HepG2 (cell line): ENCODE data around the gene SEC23IP. TPM values are rescaled to one million over a fixed set of nuclear protein-coding genes. Genes with fewer than 3 reads are reported as not detected.

ENCODE experiments used
- AGO2 ChIP-seq: fragments of 200-400 bp; formaldehyde crosslinking; optimal IDR thresholded peaks from 2 replicates; pipeline ENCODE3; 2017; ENCODE audit warnings: mild to moderate bottlenecking, low read depth, low read length, moderate library complexity
- BCL6 ChIP-seq: IDR thresholded peaks from 2 replicates; pipeline ENCODE4 v1.6.1; 2016; ENCODE audit warnings: missing genetic modification reagents, missing compliant biosample characterization
- ELF1 ChIP-seq: sonication (generic); formaldehyde crosslinking; IDR thresholded peaks from 2 replicates; pipeline ENCODE4 v1.4.0; 2020; ENCODE audit warnings: missing genetic modification reagents
- KLF12 ChIP-seq: sonication (generic); formaldehyde crosslinking; IDR thresholded peaks from 2 replicates; pipeline ENCODE4 v1.4.0; 2020; ENCODE audit warnings: missing genetic modification reagents, borderline replicate concordance
- MXD4 ChIP-seq: IDR thresholded peaks from 2 replicates; pipeline ENCODE4 v1.6.1; 2016; ENCODE audit warnings: mild to moderate bottlenecking, missing biosample characterization, missing genetic modification reagents
- RFXANK ChIP-seq: IDR thresholded peaks from 2 replicates; pipeline ENCODE4 v1.6.1; 2016
- SNAI1 ChIP-seq: sonication (generic); formaldehyde crosslinking; IDR thresholded peaks from 2 replicates; pipeline ENCODE4 v1.5.0; 2020; ENCODE audit warnings: mild to moderate bottlenecking, missing genetic modification reagents, borderline replicate concordance
- TBP ChIP-seq: sonication (generic); formaldehyde crosslinking; IDR thresholded peaks from 2 replicates; pipeline ENCODE4 v1.5.0; 2020; ENCODE audit warnings: missing genetic modification reagents
- ZNF331 ChIP-seq: sonication (generic); formaldehyde crosslinking; IDR thresholded peaks from 2 replicates; pipeline ENCODE4 v1.4.0; 2020; ENCODE audit warnings: missing genetic modification reagents
- ZNF766 ChIP-seq: sonication (generic); formaldehyde crosslinking; IDR thresholded peaks from 2 replicates; pipeline ENCODE4 v1.5.0; 2020; ENCODE audit warnings: missing genetic modification reagents, borderline replicate concordance
- ZNF768 ChIP-seq: sonication (generic); formaldehyde crosslinking; IDR thresholded peaks from 2 replicates; pipeline ENCODE4 v1.4.0; 2020; ENCODE audit warnings: missing genetic modification reagents
- ZNF777 ChIP-seq: sonication (generic); formaldehyde crosslinking; IDR thresholded peaks from 2 replicates; pipeline ENCODE4 v1.4.0; 2020; ENCODE audit warnings: missing genetic modification reagents
- polyA plus RNA-seq, 8 experiments: library from polyadenylated mRNA; depleted of rRNA in 3 of 8; stranded (reverse) in 7 of 8; unstranded in 1 of 8; fragments of >200 nt; fragmentation: Illumina TruSeq in 4 of 8; extraction: Trizol in 4 of 8; gene quantifications; 2 replicates each; pipeline versions ENCODE4 v1.2.1 to v1.2.3, GENCODE V29; 2011 to 2016; ENCODE audit warnings: low read depth in 4 of 8, missing spikeins in 1 of 8, mixed read lengths in 1 of 8; ENCODE audit not compliant: insufficient read depth in 1 of 8
- total RNA-seq, 5 experiments: library from RNA; depleted of rRNA; stranded (reverse); fragments of >200 nt; fragmentation: Illumina TruSeq; extraction: Trizol; gene quantifications; 2 replicates each; pipeline ENCODE4 v1.2.3, GENCODE V29; 2016; ENCODE audit warnings: low read depth in 1 of 5
- TF ChIP-seq, protein P1 (sequence below): sonication (generic); formaldehyde crosslinking; IDR thresholded peaks from 2 replicates; pipeline ENCODE4 v1.9.0; 2021; ENCODE audit warnings: missing genetic modification reagents, mild to moderate bottlenecking, borderline replicate concordance
- TF ChIP-seq, protein P2 (sequence below): sonication (generic); formaldehyde crosslinking; IDR thresholded peaks from 2 replicates; pipeline ENCODE4 v1.9.0; 2022; ENCODE audit warnings: low read depth, missing genetic modification reagents
- TF ChIP-seq, protein P3 (sequence below): sonication (generic); formaldehyde crosslinking; IDR thresholded peaks from 2 replicates; pipeline ENCODE4 v1.5.0; 2020; ENCODE audit warnings: missing genetic modification reagents, mild to moderate bottlenecking, borderline replicate concordance
- TF ChIP-seq, protein P4 (sequence below): sonication (generic); formaldehyde crosslinking; IDR thresholded peaks from 2 replicates; pipeline ENCODE4 v1.4.0; 2020; ENCODE audit warnings: mild to moderate bottlenecking, missing genetic modification reagents
- TF ChIP-seq, protein P5 (sequence below): sonication (generic); formaldehyde crosslinking; IDR thresholded peaks from 2 replicates; pipeline ENCODE4 v1.5.1; 2020; ENCODE audit warnings: mild to moderate bottlenecking, missing genetic modification reagents, borderline replicate concordance
- TF ChIP-seq, protein P6 (sequence below): sonication (generic); formaldehyde crosslinking; IDR thresholded peaks from 2 replicates; pipeline ENCODE4 v1.8.1; 2023; ENCODE audit warnings: missing genetic modification reagents, mild to moderate bottlenecking, borderline replicate concordance

SEC23IP gene
- total and polyA plus RNA-seq, 2 of the 13 experiments (the other 11 are each of a cell fraction or from before 2014, with no cell fraction given): 32.3 to 57.7 TPM

DNA sequence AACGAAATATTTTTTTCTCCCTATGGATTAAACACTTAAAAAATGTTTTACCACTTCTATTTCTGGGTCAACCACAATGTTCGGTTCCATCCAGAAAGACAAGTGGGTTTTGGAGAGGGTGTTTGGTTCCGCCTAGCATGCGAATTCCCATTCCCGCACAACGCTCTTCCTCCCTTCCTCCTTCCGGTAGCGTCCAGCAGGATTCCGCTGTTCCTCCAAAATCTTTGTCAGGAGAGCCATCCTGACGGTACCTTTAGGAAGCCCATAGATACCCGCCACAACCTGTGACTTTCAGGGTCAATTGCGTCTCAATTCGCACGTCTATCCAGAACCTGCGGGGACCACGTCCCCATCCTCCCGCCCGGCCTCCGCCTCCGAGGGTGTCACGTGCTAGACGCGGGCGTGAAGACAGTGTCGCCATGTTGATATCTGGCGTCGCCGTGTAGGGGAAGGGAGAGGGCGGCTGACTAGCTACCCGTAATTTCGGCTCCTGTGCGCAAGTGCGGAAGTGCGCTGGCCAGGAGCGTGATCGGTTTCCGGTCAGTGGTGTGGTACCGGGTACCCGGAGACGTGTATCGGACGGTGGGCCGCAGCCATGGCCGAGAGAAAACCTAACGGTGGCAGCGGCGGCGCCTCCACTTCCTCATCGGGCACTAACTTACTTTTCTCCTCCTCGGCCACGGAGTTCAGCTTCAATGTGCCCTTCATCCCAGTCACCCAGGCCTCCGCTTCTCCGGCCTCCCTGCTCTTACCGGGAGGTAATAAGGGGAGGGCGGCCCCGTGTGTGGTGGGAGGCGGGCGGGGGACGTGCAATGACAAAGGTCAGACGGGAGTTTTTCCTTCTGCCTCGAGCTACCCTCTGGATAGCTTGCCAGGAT, at the start of gene SEC23IP (continued):
- TF ChIP-seq ZNF777 (CRISPR knock-in tag): peak; percentile 87
- 0 out of 2 replicates have a peak, but pooled peaks have one; percentile 23 for TF ChIP-seq SNAI1 (CRISPR knock-in tag)
- peak; percentile 70; the same call in 1 of the 2 replicates for TF ChIP-seq BCL6 (CRISPR knock-in tag)
- no peak for TF ChIP-seq TBP (CRISPR knock-in tag)
- peak; percentile 96 for TF ChIP-seq ELF1 (CRISPR knock-in tag)
- TF ChIP-seq ZNF768 (CRISPR knock-in tag): peak; percentile 33; the same call in 1 of the 2 replicates
- TF ChIP-seq, protein P1, sequence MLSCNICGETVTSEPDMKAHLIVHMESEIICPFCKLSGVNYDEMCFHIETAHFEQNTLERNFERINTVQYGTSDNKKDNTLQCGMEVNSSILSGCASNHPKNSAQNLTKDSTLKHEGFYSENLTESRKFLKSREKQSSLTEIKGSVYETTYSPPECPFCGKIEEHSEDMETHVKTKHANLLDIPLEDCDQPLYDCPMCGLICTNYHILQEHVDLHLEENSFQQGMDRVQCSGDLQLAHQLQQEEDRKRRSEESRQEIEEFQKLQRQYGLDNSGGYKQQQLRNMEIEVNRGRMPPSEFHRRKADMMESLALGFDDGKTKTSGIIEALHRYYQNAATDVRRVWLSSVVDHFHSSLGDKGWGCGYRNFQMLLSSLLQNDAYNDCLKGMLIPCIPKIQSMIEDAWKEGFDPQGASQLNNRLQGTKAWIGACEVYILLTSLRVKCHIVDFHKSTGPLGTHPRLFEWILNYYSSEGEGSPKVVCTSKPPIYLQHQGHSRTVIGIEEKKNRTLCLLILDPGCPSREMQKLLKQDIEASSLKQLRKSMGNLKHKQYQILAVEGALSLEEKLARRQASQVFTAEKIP (CRISPR knock-in tag): no peak
- peak; percentile 93 for TF ChIP-seq ZNF331
- TF ChIP-seq AGO2: peak; percentile 46
- TF ChIP-seq, protein P2, sequence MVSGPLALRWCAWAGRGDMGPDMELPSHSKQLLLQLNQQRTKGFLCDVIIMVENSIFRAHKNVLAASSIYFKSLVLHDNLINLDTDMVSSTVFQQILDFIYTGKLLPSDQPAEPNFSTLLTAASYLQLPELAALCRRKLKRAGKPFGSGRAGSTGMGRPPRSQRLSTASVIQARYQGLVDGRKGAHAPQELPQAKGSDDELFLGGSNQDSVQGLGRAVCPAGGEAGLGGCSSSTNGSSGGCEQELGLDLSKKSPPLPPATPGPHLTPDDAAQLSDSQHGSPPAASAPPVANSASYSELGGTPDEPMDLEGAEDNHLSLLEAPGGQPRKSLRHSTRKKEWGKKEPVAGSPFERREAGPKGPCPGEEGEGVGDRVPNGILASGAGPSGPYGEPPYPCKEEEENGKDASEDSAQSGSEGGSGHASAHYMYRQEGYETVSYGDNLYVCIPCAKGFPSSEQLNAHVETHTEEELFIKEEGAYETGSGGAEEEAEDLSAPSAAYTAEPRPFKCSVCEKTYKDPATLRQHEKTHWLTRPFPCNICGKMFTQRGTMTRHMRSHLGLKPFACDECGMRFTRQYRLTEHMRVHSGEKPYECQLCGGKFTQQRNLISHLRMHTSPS (CRISPR knock-in tag): peak; percentile 50; the same call in 1 of the 2 replicates
- TF ChIP-seq RFXANK (CRISPR knock-in tag): peak; percentile 76; the same call in 1 of the 2 replicates
- peak; percentile 67; the same call in 1 of the 2 replicates for TF ChIP-seq ZNF766 (CRISPR knock-in tag)
- peak; percentile 94 for TF ChIP-seq KLF12
- TF ChIP-seq, protein P3, sequence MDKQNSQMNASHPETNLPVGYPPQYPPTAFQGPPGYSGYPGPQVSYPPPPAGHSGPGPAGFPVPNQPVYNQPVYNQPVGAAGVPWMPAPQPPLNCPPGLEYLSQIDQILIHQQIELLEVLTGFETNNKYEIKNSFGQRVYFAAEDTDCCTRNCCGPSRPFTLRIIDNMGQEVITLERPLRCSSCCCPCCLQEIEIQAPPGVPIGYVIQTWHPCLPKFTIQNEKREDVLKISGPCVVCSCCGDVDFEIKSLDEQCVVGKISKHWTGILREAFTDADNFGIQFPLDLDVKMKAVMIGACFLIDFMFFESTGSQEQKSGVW: no peak
- TF ChIP-seq MXD4 (CRISPR knock-in tag): peak; percentile 94
- TF ChIP-seq, protein P4, sequence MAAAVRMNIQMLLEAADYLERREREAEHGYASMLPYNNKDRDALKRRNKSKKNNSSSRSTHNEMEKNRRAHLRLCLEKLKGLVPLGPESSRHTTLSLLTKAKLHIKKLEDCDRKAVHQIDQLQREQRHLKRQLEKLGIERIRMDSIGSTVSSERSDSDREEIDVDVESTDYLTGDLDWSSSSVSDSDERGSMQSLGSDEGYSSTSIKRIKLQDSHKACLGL: peak; percentile 87
- TF ChIP-seq, protein P5, sequence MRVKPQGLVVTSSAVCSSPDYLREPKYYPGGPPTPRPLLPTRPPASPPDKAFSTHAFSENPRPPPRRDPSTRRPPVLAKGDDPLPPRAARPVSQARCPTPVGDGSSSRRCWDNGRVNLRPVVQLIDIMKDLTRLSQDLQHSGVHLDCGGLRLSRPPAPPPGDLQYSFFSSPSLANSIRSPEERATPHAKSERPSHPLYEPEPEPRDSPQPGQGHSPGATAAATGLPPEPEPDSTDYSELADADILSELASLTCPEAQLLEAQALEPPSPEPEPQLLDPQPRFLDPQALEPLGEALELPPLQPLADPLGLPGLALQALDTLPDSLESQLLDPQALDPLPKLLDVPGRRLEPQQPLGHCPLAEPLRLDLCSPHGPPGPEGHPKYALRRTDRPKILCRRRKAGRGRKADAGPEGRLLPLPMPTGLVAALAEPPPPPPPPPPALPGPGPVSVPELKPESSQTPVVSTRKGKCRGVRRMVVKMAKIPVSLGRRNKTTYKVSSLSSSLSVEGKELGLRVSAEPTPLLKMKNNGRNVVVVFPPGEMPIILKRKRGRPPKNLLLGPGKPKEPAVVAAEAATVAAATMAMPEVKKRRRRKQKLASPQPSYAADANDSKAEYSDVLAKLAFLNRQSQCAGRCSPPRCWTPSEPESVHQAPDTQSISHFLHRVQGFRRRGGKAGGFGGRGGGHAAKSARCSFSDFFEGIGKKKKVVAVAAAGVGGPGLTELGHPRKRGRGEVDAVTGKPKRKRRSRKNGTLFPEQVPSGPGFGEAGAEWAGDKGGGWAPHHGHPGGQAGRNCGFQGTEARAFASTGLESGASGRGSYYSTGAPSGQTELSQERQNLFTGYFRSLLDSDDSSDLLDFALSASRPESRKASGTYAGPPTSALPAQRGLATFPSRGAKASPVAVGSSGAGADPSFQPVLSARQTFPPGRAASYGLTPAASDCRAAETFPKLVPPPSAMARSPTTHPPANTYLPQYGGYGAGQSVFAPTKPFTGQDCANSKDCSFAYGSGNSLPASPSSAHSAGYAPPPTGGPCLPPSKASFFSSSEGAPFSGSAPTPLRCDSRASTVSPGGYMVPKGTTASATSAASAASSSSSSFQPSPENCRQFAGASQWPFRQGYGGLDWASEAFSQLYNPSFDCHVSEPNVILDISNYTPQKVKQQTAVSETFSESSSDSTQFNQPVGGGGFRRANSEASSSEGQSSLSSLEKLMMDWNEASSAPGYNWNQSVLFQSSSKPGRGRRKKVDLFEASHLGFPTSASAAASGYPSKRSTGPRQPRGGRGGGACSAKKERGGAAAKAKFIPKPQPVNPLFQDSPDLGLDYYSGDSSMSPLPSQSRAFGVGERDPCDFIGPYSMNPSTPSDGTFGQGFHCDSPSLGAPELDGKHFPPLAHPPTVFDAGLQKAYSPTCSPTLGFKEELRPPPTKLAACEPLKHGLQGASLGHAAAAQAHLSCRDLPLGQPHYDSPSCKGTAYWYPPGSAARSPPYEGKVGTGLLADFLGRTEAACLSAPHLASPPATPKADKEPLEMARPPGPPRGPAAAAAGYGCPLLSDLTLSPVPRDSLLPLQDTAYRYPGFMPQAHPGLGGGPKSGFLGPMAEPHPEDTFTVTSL (CRISPR knock-in tag): peak; percentile 60; the same call in 1 of the 2 replicates
- TF ChIP-seq, protein P6, sequence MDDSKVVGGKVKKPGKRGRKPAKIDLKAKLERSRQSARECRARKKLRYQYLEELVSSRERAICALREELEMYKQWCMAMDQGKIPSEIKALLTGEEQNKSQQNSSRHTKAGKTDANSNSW (CRISPR knock-in tag): peak; percentile 70; the same call in 1 of the 2 replicates
